Glomerular visceral epithelial cell (primary cell): Measurements from ENCODE around the gene SLC15A1.

Experiments used
- DNase-seq: peaks from one replicate; pipeline ENCODE4 v3.0.0-alpha.2; 2016; ENCODE audit errors: extremely low spot score

The SLC15A1 gene

DNA sequence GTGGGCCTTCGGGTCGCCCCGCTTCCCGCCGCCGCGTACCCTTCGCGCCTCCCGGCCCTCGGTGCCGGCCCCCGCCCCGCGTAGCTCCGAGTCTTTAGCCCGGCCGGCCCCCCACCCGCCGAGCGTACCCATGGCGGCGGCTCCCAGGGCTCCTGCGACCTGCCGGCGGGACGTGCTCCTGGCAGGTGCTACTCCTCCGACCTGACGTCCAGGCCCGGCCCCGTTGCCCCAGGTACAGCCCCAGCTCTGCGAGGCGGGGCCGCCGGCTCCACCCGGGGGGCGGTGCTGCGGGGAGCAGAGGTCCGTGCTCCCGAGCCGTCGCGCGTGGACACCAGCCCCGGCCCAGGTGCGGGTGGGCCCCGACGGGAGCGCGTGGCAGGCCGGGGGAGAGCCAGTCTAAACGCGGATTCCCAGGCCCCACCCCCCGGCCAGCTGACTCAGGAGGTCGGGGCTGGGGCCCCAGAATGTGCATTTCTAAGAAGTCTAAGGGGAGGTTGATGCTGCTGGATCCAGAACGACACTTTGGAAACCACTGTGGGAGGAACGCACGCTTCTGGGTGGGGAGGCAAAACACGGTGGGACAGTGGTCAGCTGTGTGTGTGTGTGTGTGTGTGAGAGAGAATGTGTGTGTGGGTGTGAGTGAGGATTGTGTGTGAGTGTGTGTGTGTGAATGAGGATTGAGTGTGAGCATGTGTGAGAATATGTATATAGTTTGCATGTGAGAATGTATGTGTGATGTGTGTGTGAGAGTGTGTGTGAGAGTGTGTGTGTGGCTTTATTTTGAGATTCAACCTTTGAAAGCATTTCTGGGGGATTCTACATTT, at the start of gene SLC15A1:
Gene SLC15A1, minus strand, starts transcription at position 206 of the 824 bp plus-strand sequence. Its CDS starts 74 bp downstream, at position 132.
- DNase-seq, result no peak

DNA sequence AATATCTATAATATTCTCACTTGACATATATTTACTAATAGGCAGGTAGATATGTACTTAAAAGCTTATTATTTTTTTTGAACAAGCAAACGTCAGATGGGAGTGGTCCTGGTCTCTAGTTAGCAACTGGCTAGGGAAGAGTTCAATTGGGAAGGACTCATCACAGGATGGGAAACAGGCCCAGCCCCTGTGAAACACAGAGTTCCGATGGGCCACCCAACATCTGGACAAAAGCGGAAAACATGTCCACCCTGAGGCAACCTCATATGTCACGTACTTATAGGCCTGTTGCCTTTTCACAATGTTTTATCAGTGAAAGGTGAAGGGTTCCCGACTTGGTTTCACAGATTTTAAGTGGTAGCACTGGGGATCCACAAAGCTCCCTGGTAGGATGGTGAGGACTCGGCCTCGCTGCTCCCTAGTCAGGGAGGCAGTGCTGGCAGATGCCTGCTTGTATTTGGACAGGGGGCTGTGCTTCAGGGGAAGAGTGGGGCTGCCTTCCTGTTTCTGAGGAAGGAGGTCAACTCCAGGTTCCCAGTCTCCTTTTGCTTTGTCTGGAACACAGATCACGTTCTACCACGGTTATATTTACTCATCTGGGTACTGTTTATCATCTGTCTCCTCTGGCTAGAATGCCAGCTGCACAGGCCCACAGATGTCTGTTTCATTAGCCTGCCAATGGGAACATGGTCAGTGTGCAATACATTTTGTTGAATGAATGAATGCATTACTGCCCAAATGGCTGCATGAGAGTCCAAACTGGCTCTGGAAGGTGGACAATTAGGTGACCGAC, 49.4 kb upstream of the SLC15A1 start:
- no peak for DNase-seq

DNA sequence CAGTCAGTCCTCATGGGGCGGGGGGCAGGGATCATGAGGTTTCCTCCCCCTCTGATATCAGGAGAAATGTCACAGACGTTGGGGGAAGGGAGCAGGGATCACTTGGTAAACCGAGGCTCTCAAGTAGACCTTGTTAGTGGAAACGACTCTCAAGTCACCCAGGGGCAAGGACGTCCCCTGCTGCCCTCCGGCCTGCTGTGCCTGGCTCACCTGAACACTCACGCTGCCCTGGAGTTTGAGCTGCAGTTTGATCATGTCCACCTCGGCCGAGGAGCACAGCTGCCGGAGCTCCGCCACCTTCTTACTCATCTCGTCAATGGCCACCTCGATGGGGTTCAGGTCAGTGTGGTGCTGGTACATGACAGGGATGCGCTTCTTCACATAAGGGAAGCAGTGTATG, 47.6 kb upstream of the SLC15A1 start:
- no peak for DNase-seq

DNA sequence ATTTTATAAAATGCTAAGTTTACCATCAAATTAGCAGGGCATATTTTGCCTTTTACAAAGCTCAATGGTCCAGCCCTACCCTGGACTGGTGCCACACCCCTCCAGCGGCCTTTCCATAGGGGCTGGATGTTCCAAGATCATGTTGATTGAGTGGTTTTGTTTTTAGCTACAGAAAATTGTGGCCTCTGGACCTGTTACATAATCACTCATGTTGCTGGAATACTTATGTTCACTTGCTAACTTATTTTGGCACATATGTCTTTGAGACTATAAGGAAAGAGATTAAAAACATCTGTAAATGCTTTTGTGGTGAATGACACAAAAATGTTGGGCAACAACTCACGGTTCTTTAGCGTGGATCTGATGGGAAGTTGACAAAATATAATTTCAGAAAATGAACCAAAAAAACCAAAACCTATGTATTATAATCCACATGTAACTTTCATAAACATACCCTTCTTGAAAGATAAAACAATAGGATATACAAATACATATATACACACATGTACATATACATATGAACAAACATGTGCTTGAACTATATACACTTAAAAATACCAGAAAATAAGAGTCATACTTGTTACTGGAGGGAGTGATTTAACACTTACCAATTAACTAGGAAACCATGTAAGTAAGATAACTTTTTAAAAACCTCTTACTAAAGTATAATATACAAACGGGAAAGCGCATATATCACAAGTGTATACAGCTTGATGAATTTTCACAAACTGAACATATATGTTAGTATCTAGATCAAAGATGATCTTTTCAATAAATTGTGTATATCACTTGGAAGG, 46.6 kb upstream of the SLC15A1 start:
- no peak for DNase-seq

DNA sequence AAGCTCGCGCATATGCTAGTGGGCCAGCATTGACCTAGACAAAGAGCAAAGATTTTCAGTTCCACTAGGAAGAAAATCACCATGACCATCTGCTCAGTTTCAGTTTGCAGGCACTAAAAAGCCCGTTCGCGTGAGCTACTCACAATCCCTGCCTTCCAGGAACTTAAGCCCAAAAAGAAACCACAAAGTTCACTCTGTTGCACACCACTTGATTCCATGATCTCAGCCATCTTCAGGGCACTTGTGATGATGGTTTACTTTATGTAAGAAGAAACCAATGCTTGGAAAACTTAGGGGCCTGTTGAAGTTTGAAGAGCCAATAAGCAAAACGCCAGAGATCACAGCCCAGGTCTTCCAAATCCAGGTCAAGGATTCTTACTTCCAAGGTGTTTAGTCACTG, 45.0 kb upstream of the SLC15A1 start:
- no peak for DNase-seq

- DNase-seq, result no peak
These were observed 44.3 kb upstream of the SLC15A1 start for GRCh38 chr13:98796798-98797197.

GRCh38 chr13:98796191-98796590, 43.7 kb upstream of the SLC15A1 start:
- no peak for DNase-seq

- DNase-seq, result no peak
These were observed 42.7 kb upstream of the SLC15A1 start for GRCh38 chr13:98795220-98795619.

DNA sequence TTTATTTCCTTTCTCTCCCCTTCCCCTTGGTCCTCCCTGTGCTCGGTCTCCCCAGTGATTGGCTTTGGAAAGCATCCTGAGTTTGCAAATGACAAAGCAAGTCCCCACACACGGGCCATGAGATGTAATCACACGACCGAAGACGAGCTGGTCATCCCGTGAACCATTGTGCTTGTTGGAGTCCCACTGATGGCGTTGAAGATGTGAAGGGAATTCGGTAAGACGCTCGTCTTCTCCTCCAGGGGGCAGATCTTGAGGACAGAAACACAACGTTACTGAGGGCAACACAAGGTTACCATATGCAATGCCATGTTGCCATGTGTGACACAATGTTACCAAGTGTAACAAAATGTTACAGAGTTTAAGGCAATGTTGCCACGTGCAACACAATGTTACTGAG, 42.0 kb upstream of the SLC15A1 start:
- DNase-seq, result no peak

- no peak for DNase-seq
These were observed 40.5 kb upstream of the SLC15A1 start for GRCh38 chr13:98792785-98793495.

DNA sequence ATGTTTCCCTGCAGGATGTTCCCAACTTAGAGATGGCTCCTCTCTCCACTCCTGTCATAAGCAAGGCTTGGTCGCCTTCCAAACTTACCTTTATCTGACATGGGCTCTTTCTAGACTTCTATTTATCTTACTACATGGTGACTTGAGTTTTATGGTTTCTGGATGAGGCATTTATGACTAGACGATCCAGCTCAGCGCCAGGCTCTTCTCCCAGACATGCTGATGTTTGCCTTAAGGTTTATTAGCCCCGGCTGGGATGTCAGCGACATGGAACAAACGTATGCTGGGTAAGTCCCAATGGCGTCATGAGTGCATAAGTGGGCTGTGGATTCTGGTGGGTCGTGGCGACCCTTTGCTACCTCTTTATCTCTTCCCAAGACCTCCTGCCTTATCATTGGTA, 39.8 kb upstream of the SLC15A1 start:
- no peak for DNase-seq

GRCh38 chr13:98791611-98792010, 39.1 kb upstream of the SLC15A1 start:
- no peak for DNase-seq

DNA sequence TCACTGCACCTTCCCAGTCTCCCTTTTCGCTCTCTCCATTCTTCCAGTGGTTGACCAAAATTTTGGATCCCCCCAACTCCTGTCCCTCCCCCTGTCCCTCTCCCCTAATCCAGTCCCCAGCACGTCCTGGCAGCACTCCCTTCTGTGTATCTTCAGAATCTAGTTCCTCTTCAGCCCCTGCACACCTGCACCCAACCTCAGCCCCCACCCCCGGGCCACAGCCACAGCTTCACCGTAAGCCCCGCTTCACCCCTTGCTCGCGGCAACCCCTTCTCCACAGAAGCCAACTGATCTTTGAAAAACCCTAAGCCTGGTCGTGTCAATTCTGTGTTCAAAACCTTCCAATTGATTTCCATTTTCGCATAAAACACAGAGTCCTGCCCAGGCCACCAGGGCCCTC, 35.5 kb upstream of the SLC15A1 start:
- no peak for DNase-seq

DNA sequence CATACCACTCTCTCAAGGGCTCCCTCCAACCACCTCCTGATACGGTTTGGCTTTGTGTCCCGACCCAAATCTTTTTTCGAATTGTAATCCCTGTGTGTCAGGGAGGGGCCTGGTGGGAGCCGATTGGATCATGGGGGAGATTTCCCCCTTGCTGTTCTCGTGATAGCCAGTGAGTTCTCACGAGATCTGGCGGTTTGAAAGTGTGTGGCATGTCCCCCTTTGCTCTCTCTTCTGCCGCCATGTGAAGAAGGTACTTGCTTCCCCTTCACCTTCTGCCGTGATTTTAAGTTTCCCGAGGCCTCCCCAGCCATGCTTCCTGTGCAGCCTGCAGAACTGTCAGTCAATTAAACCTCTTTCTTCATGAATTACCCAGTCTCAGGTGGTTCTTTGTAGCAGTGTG, 34.7 kb upstream of the SLC15A1 start:
- no peak for DNase-seq

- no peak for DNase-seq
These were observed 33.6 kb upstream of the SLC15A1 start for GRCh38 chr13:98786023-98786422.

DNA sequence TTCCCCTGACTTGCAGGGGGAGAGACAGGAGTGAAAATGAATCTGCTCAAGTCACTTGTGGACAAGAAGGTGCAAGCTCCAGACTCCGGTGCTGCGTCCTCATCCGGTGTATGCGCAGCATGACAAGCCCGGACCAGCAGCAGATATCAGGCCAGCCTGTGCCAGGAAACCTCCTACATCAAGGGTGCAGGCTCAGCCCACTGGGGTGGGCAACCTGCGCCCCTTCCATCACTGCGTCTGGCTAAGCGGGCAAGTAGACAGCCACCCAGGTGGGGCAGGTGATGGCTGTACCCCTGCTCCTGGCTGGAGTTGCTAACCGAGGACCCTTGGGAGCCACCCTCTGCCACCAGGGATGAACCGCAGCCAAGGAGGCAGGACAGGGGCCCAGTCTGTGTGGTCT, 32.9 kb upstream of the SLC15A1 start:
- no peak for DNase-seq

GRCh38 chr13:98784666-98785065, 32.2 kb upstream of the SLC15A1 start:
- no peak for DNase-seq

DNA sequence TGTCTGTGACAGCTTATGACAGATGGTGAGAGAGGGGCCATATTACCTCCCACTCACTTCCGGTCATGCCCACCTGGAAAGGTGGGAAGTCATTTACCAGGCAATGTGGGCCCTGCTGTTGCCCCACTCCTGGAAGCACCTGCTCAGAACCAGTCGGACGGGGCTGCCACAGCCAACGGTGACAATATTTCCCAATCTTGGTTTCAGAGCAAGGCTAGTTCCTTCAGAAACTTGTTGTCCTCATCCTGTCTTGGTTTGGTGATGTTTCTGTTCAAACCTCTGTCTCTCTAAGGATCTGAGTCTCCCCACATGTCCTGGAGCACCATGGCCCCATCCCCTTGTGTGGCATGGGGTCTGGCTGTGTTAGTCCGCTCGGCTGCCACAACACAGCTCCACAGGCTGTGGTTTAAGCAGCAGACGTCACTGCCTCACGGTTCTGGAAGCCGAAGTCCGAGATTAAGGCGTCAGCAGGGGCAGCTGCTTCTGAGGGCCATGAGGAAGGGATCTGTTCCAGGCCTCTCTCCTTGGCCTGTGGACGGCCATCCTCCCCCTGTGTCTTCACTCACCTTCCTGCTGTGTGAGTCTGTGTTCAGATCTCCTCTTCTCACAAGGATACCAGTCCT, 31.5 kb upstream of the SLC15A1 start:
- DNase-seq, result no peak

DNA sequence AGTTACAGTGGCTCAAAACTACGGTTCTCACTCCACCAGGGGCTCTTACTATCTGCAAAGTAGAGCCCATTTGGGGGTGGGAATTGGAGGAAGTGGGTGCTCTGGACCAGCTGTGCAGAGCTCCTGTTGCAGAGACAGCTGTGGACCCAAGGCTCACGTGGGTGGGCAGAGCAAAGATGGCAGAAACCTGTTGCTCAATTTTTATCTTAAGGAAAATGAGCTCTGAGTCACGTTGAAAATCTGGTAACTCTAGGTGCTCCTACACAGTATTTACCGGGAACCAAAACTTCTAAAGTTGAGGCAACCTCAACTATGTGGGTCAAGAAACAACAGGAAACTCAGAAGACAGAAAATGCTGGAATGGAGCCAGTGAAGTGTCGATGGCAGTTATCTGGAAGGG, 30.2 kb upstream of the SLC15A1 start:
- DNase-seq, result no peak

DNA sequence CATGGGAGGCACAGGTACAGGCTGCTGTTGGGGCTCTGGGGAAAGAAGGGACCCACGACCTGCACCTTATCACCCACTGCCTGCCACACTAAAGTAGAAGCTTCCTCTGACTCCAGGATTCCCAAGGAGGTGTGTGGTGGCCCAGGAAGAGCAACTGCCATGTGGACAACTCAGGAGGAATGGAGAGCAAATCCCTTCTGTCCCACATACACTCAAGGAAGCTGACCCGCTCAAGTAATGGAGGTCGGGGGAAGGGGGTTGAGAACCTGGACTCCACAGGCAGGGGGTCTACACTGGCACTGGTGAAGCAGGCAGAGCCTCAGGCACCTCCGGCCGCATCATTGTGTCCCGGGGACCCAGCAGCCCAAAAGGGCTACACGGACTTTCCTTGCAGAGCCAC, 29.4 kb upstream of the SLC15A1 start:
- DNase-seq, result no peak

- DNase-seq, result no peak
These were observed 29.0 kb upstream of the SLC15A1 start for GRCh38 chr13:98781470-98781869.
